ENCODE measurements around the gene ZNG1A.
"Not testable (repeated sequence)": the region's sequence is repeated elsewhere in the genome, so short reads cannot be mapped to it uniquely, and the experiment has no call there.

ZNG1A gene

GRCh38 chr9:178970-179383, at the start of gene ZNG1A:
TSS of gene ZNG1A (minus strand) at chr9:179056. CDS start at chr9:178969, 87 bp downstream.
- peak; percentile 12 for DNase-seq (ENCODE audit: low read depth, low spot score)

GRCh38 chr9:227860-228259, 49.0 kb upstream of the ZNG1A start:
- no peak for DNase-seq (ENCODE audit: low read depth, low spot score)

GRCh38 chr9:224582-225520, 46.0 kb upstream of the ZNG1A start:
- DNase-seq (ENCODE audit: low read depth, low spot score), result no peak

GRCh38 chr9:224026-224425, 45.2 kb upstream of the ZNG1A start:
- no peak for DNase-seq (ENCODE audit: low read depth, low spot score)

- DNase-seq (ENCODE audit: low read depth, low spot score), result no peak
Measured at GRCh38 chr9:223152-223551, 44.3 kb upstream of the ZNG1A start.

- no peak for DNase-seq (ENCODE audit: low read depth, low spot score)
Measured at GRCh38 chr9:221989-222776, 43.3 kb upstream of the ZNG1A start.

- DNase-seq (ENCODE audit: low read depth, low spot score), result no peak
Measured at GRCh38 chr9:219670-220365, 41.0 kb upstream of the ZNG1A start.

- not testable (repeated sequence) for DNase-seq (ENCODE audit: low read depth, low spot score)
Measured at GRCh38 chr9:219036-219435, 40.2 kb upstream of the ZNG1A start.

- no peak for DNase-seq (ENCODE audit: low read depth, low spot score)
Measured at GRCh38 chr9:217950-218349, 39.1 kb upstream of the ZNG1A start.

GRCh38 chr9:216866-217265, 38.0 kb upstream of the ZNG1A start:
- no peak for DNase-seq (ENCODE audit: low read depth, low spot score)

GRCh38 chr9:215631-216155, 36.8 kb upstream of the ZNG1A start:
- no peak for DNase-seq (ENCODE audit: low read depth, low spot score)

- DNase-seq (ENCODE audit: low read depth, low spot score), result no peak
Measured at GRCh38 chr9:214648-215493, 36.0 kb upstream of the ZNG1A start, which contains the start of gene DOCK8. TSS of gene DOCK8 (plus strand) at chr9:214865. CDS start at chr9:214977, 112 bp downstream.

- no peak for DNase-seq (ENCODE audit: low read depth, low spot score)
Measured at GRCh38 chr9:214351-214647, 35.4 kb upstream of the ZNG1A start.

- DNase-seq (ENCODE audit: low read depth, low spot score), result not testable (repeated sequence)
Measured at GRCh38 chr9:213901-214300, 35.0 kb upstream of the ZNG1A start.

GRCh38 chr9:212297-212696, 33.4 kb upstream of the ZNG1A start:
- no peak for DNase-seq (ENCODE audit: low read depth, low spot score)

- DNase-seq (ENCODE audit: low read depth, low spot score), result no peak
Measured at GRCh38 chr9:211557-211956, 32.7 kb upstream of the ZNG1A start.

GRCh38 chr9:211036-211435, 32.2 kb upstream of the ZNG1A start:
- DNase-seq (ENCODE audit: low read depth, low spot score), result no peak

- DNase-seq (ENCODE audit: low read depth, low spot score), result no peak
Measured at GRCh38 chr9:209143-209758, 30.4 kb upstream of the ZNG1A start.

- no peak for DNase-seq (ENCODE audit: low read depth, low spot score)
Measured at GRCh38 chr9:206481-206880, 27.6 kb upstream of the ZNG1A start.

- not testable (repeated sequence) for DNase-seq (ENCODE audit: low read depth, low spot score)
Measured at GRCh38 chr9:199601-200000, 20.7 kb upstream of the ZNG1A start.
